Smooth muscle cell of the brain vasculature (primary cell): ENCODE data around the gene MATR3.
"Not testable (repeated sequence)": the region's sequence is repeated elsewhere in the genome, so short reads cannot be mapped to it uniquely, and the experiment has no call there.

Source experiments
- DNase-seq: peaks from one replicate; pipeline ENCODE4 v3.0.0-alpha.2; 2012; ENCODE audit warnings: low read depth, low spot score

The MATR3 gene

DNA sequence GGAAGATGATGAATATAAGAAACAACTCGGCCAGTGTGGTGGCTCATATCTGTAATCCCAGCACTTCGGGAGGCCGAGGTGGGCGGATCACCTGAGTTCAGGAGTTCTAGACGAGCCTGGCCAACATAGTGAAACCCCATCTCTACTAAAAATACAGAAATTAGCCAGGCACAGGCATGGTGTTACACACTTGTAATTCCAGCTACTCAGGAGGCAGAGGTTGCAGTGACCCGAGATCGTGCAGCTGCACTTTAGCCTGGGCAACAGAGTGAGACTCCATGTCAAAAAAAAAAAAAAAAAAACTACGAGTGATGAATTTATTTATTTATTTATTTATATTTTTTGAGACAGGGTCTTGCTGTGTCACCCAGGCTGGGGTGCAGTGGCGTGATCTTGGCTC, 54.3 kb downstream of the MATR3 start:
- DNase-seq = not testable (repeated sequence)

DNA sequence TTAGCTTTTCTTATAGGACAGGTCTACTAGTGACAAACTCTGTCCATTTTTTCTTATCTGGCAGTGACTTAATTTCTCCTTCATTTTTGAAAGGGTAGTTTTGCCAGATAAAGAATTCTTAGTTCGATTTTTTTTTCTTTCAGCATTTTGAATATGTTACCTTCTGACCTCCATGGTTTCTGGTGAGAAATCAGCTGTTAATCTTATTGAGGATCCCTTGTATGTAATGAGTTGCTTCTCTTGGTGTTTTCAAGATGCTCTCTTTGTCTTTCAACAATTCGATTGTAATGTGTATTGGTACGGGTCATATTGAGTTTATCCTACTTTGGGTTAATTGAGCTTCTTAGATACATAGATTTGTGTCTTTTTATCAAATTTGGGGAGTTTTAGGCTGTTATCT, 60.6 kb downstream of the MATR3 start:
- no peak for DNase-seq

DNA sequence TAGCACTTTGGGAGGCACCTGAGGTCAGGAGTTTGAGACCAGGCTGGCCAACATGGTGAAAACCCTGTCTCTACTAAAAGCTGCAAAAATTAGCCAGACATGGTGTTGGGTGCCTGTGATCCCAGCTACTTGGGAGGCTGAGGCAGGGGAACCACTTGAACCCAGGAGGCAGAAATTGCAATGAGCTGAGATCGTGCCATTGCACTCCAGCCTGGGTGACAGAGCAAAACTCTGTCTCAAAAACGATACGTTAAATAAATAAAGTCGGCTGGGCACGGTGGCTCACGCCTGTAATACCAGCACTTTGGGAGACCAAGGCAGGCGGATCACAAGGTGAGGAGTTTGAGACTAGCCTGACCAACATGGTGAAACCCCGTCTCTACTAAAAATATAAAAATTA, 62.4 kb downstream of the MATR3 start:
- DNase-seq = not testable (repeated sequence)

DNA sequence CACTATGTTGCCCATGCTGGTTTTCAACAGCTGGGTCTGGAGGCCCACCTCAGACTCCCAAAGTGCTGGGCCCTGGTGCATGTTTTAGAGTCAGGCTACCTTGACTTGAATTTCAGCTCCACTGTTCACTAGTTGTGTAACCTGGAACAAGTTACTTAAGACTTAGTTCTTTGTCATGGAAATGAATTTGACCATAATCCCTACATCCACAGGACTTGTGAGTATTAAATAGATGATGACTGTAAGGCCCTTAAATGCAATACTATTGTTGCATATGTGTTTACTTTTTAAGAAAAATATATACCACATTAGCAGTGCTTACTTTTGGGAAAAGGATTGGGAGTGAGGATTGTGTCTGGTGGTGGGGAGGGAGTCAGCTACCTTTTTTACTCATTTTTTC, 64.5 kb downstream of the MATR3 start:
- DNase-seq = no peak

DNA sequence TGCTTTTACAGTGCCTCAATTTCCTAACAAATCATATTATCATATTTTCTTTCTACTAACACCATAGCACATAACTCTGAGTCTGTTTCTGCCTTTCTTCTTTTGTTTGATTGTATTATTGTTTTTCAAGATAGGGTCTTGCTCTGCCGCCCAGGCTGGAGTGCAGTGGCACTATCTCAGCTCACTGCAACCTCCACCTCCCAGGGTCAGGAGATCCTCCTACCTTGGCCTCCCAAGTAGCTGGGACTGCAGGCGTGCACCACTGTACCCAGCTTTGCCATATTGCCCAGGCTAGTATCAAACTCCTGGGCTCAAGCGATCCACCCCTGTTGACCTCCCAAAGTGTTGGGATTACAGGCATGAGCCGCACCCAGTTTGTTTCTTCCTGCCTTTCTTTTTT, 66.8 kb downstream of the MATR3 start:
- DNase-seq = no peak

DNA sequence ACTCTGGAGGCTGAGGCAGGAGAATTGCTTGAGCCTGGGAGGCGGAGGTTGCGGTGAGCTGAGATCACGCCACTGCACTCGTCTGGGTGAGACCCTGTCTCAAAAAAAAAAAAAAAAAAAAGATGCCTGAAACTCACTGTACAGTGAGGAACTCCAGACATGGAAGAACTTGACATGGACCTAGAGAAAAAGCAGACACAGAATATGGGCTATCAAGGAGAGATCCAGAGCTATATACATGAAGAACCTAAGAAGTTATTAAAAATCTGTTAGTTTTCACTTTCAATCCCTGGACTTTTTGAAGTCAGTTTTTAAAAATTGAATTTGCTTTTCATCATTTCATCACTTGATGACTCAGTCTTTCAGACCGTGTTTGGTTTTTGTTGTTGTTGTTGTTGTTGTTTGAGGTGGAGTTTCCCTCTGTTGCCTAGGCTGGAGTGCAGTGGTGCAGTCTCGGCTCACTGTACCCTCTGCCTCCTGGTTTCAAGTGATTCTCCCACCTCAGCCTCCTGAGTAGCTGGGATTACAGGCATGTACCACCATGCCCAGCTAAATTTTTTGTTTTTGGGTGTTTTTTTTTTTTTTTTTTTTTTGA, 68.4 kb downstream of the MATR3 start:
- no peak for DNase-seq

DNA sequence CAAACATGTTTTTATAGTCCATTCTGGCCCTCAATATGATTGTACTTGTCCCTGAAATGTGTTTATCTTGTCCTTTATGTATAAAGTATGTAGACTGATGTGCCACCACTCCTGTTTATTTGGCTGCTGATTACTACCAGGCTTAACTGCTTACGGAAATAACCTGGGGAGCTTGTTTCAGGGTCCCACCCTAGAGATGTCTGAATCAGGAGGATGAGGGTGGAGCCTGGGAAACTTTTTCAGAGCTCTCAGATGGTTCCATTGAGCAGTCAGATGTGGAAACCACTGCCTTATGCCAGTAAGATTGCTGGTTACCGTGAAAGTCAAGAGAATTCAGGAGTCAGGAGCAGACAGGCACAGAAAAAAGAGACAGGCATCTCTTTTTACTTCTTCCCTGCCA, 70.4 kb downstream of the MATR3 start:
- DNase-seq = no peak

DNA sequence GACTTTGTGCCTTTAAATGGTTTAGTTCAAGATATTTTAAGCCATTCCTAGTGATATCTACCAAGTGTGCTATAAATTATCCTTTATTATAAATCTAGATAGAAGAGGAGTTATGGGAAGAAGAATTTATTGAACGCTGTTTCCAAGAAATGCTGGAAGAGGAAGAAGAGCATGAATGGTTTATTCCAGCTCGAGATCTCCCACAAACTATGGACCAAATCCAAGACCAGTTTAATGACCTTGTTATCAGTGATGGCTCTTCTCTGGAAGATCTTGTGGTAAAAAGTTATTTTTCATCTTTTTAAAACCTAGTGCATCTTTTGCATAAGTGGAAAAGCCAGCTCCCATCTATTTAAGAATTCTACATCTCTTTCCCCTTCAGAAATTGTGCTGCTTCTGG, 70.9 kb downstream of the MATR3 start:
- DNase-seq = no peak

DNA sequence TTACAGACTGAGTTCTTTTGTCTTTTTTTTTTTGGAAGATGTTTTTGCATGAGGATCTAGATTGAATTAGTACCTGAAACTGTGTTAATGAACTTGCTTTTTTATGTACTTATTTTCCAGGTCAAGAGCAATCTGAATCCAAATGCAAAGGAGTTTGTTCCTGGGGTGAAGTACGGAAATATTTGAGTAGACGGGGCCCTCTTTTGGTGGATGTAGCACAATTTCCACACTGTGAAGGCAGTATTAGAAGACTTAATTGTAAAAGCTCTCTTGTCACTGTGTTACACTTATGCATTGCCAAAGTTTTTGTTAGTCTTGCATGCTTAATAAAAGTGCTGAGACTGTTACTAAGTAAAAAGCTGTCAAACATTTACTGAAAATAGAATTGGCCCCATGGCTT, 75.1 kb downstream of the MATR3 start:
- no peak for DNase-seq

DNA sequence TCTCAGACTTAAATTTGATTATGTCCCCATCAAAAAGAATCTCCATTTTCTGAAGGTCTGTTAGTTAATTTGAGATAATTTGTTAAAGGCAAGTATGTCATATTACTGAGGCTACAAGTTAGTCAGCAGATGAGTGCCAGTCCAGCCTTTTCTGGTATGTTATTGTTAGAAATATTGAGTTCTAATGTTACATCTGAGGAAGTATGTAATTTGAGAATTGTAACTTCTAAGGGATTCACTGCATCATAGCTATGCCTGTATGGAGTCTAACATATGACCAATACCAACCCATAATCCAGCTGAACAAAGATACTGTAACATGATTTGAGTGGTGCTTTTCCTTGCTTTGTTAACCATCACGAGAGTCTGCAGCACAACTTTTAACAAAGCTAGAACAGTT, 75.6 kb downstream of the MATR3 start:
- peak; percentile 40 for DNase-seq

DNA sequence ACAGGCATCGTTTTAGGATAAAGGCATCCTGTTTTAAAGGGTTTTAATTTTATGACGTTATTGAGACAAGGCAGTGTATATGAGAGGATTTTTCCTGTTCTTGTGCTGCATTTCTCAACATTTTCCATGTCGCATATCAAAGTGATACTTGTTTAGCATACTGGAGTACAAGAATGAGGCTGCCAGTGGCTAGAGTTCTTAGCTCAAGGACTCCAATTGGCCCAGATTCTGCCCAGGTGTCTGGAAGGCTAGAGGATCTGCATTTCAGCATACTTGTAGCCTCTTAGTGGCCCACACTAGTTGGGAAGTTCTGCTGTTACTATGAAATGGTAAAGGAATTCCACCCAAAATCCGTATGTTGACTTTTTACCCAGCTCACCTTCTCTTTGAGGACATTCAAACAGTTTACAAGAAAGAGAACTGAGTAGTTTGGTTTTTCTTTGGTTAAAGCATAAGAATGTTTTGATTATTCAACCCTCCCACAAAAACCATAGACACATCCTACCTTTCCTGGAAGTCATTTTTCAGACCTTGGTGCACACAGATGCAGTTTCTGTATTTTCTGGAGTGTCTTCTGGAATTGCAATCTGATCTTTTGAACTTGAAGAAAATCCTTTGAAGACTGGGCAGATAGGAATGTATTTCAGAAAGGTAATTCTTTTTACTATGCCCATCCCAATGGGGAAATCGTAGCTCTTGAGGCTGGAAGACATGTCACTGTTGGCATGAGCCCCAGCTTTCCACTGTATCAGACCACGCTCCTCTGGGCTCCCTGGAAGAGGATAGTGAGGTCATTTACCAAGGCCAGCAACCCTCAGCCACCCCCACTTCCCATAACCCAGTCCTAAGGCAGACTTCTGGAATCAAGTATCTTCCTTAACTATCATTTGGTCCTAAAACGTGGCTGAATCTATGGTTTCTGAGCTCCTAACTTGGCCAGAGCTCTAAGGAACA, 78.2 kb downstream of the MATR3 start:
- no peak for DNase-seq

DNA sequence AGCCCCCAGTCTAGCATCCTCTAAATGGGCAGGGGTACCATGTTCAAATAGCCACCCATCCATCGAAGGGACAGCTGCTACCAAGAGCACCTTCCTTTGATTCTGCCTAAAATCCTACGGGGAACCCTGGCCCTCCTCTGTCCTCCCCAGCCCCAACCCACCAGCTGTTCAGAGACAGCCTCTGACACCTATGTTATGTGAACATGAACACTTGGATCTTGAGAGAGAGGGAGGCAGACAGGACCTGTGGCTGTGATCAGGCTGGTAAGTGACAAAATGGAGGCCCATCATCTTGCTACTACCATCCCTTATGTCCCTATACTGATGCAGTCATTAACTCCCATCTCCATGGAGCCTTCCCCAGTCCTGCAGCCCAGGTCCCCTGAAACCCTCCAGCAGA, 81.4 kb downstream of the MATR3 start:
- no peak for DNase-seq

DNA sequence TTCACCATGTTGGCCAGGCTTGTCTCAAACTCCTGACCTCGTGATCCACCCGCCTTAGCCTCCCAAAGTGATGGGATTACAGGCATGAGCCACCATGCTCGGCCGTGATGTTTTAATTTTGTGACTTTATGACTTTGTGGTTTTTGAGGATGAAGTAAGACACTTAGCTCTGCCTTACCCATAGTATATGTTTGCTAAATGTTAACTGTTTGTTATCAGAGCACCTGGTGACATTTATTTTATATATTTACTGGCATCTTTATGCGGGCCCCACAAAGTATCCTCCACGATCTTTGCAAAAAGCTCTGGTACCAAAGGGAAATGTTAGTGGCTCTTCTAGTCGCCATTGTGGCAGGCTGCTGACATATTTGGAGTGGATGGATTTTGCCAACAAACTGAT, 82.8 kb downstream of the MATR3 start:
- no peak for DNase-seq

DNA sequence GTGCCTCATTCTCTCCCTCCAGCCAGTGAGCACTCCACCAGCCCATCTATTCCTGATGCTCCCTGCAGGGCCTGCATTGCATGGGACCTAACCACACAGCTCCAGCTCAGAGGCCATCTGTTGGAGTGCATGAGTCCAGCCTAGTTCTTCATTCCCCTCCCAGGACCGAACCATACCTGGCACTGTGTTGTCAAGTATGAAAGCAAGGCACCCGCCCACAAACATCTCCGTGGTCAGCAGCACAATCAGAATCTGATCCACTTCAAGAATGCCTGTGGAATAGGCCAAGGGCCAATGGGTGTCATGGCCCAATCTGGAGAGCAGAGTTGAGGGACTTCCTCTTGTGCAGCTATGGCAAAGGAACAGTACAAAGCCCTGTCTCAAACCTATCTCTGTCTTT, 83.7 kb downstream of the MATR3 start:
- DNase-seq = no peak

DNA sequence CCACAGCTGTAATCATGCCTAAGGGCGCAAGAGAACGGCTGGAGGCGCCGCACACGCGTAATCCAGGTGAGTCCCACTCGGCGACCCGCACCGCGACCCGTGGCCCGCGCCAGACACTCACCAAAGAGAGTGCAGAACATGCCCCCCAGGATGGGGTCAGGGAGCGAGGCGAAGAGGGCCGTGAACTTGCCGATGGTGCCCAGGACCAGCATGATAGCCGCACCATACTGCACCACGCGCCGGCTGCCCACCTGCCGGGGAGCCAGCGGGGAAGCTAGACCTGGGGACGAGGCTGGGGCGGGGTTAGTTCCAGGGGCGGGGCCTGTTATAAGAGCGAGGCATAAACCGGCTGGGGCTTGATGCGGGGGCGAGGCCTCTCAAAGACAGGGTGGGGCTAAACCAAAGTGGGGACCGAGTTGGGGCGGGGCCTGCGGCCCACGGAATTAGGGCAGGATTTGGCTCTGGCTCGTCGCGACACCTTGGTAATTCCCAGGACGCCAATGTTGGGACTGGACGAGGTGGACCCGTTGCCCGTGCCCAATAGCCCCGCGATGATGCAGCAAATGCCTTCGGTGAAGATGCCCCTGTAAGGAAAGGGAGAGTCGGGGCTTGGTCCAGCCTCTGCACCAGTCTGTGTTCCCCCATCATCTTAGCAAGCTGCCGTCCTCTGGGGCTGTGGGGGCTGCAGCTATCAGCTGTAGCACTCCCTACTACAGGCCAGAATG, 84.7 kb downstream of the MATR3 start:
- DNase-seq = no peak

DNA sequence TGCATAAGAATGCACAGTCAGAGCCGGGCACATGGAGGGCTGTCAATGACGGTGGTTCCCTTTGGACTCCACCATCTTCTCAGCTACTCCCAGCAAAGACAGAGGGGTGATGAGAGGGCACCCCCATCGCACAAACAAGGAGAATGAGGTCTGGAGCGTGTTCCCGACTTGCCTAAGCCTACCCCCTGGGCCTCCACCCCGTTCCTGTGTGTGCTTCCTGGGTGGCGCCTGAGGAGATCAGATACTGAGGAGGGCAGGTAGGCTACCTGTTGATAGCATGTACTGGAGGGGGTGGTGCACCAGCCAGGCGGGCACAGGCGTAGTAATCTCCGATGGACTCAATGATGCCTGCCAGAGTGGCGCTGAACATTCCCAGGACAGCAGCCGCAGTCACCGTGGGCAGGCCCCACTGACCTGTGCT, 85.4 kb downstream of the MATR3 start:
- DNase-seq = no peak

DNA sequence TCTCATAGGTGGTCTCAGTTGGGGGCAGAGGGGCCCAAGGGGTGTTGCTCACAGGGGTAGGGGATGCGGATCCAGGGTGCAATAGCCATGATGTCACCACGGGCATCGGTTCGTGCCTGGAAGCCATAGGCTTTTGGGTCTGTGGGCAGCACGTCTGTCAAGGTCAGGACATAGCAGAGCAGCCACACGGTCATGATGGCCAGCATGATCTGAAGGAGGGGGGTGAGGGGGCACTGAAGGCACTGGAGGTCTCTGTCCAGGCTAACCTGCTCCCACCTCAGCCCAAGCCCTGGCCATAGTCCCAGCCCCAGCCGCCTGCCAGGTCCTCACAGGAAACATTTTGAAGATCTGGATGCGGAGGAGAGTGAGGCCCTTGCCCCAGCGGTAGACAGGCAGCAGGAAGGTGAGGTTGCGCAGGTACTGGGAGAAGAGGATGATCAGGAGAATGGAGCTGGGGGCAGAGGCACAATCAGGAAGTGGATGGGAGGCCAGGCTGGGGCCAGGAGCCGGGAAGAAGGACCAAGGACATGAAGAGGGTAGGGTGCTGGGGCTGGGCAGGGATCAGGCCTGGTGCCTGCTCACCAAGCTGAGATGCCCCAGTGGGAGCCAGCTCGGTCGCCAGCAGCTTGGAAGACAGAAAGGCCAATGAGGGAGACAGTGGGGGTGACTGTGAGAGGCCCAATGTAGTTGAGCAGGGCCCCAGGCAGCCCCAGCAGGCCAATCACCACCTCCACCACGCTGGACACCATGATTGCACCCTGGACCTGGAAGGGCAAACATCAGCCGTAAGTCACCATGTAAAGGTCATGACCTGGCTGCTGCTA, 86.3 kb downstream of the MATR3 start:
- DNase-seq = no peak
